PC-3 (cell line): ENCODE results near the gene KISS1R. TPM values are rescaled to one million over a fixed set of nuclear protein-coding genes. Genes with fewer than 3 reads are reported as not detected.

Source experiments
- ATAC-seq: fragments of 200-7000 bp; cut with Tn5 transposase; 2 replicates; pipeline ENCODE4 v1.9.1; 2020; ENCODE audit warnings: mild to moderate bottlenecking, moderate library complexity
- BruUV-seq: library from RNA; stranded (reverse); fragments of 400-500 nt; replicated peaks from 2 replicates; lab custom pipeline; 2021; lab: Mats Ljungman, UMichigan
- CTCF ChIA-PET: fragments of 300-600 bp; sonication (Branson Sonifier 250); formaldehyde crosslinking; loops from one replicate; lab custom pipeline; 2022; ENCODE audit warnings: antibody characterized with exemption; lab: Charles Lee
- POLR2A ChIA-PET: fragments of 300-600 bp; sonication (Branson Sonifier 250); formaldehyde crosslinking; loops from one replicate; lab custom pipeline; 2022; ENCODE audit warnings: antibody characterized with exemption; ENCODE audit not compliant: unreplicated experiment; lab: Charles Lee
- DNase-seq: peaks from one replicate; pipeline ENCODE4 v3.0.0-alpha.2; 2015
- H2AFZ ChIP-seq: fragments of 300-600 bp; sonication (generic); 2 replicates; pipeline ENCODE4 v1.6.0; 2016; ENCODE audit warnings: antibody characterized with exemption, low read length
- H3F3A ChIP-seq: fragments of 300-600 bp; sonication (generic); one replicate; pipeline ENCODE4 v1.6.0; 2017; ENCODE audit warnings: antibody characterized with exemption, low read length, control low read depth, mild to moderate bottlenecking; ENCODE audit not compliant: unreplicated experiment
- H3K27ac ChIP-seq: fragments of 300-600 bp; sonication (generic); 2 replicates; pipeline ENCODE4 v1.5.1; 2016; ENCODE audit warnings: mild to moderate bottlenecking, low read length
- H3K27me3 ChIP-seq: fragments of 300-600 bp; sonication (generic); 2 replicates; pipeline ENCODE4 v1.6.1; 2016; ENCODE audit warnings: low read length, mixed read lengths
- H3K36me3 ChIP-seq: fragments of 300-600 bp; sonication (generic); 2 replicates; pipeline ENCODE4 v1.6.1; 2016; ENCODE audit warnings: low read depth, mixed run types, low read length, mixed read lengths
- H3K4me1 ChIP-seq: fragments of 300-600 bp; sonication (generic); 2 replicates; pipeline ENCODE4 v1.5.1; 2016; ENCODE audit warnings: low read length; ENCODE audit not compliant: insufficient read depth
- H3K4me2 ChIP-seq: fragments of 300-600 bp; sonication (generic); 2 replicates; pipeline ENCODE4 v1.6.0; 2016; ENCODE audit warnings: low read length
- H3K4me3 ChIP-seq: fragments of 300-600 bp; sonication (generic); 2 replicates; pipeline ENCODE4 v1.5.1; 2016; ENCODE audit warnings: mild to moderate bottlenecking, low read length, mixed read lengths
- H3K79me2 ChIP-seq: fragments of 300-600 bp; sonication (generic); 2 replicates; pipeline ENCODE4 v1.6.1; 2017; ENCODE audit warnings: low read length, mixed read lengths
- H3K9ac ChIP-seq: fragments of 300-600 bp; sonication (generic); 2 replicates; pipeline ENCODE4 v1.6.0; 2016; ENCODE audit warnings: mild to moderate bottlenecking, low read length
- H3K9me2 ChIP-seq: fragments of 300-600 bp; sonication (generic); replicated peaks from 2 replicates; pipeline ENCODE4 v1.6.1; 2016; ENCODE audit warnings: mixed run types, low read length, mixed read lengths
- H3K9me3 ChIP-seq: fragments of 300-600 bp; sonication (generic); 2 replicates; pipeline ENCODE4 v1.6.1; 2016; ENCODE audit warnings: low read length, mixed read lengths
- H4K20me1 ChIP-seq: fragments of 300-600 bp; sonication (generic); 2 replicates; pipeline ENCODE4 v1.6.1; 2016; ENCODE audit warnings: low read length, mixed read lengths
- EZH2 ChIP-seq: fragments of 300-600 bp; sonication (generic); IDR thresholded peaks from one replicate; pipeline ENCODE4 v1.6.1; 2017; ENCODE audit warnings: antibody characterized with exemption, mild to moderate bottlenecking, low read length; ENCODE audit not compliant: unreplicated experiment
- EZH2phosphoT487 ChIP-seq: fragments of 300-600 bp; sonication (generic); IDR thresholded peaks from 2 replicates; pipeline ENCODE4 v1.6.1; 2018; ENCODE audit warnings: mild to moderate bottlenecking, antibody characterized with exemption, low read length, borderline replicate concordance
- intact Hi-C: fragments of 100-400 bp; cut with micrococcal nuclease; formaldehyde crosslinking; loops from 2 replicates; pipeline ENCODE4 v1.9.0; 2023
- total RNA-seq: library from RNA; depleted of rRNA; stranded (reverse); fragments of >200 nt; gene quantifications from 2 replicates; pipeline ENCODE4 v1.2.3, GENCODE V29; 2014
- TF ChIP-seq, protein P1 (sequence below): fragments of 300-600 bp; sonication (generic); conservative IDR thresholded peaks from 2 replicates; pipeline ENCODE4 v1.5.1; 2017; ENCODE audit warnings: antibody characterized with exemption, low read depth, mild to moderate bottlenecking, low read length

KISS1R gene
- total RNA-seq, 1 experiment from 2014 or later: 3.9 TPM

GRCh38 chr19:947707-948539 lies 30.8 kb downstream of the KISS1R start:
- H3K4me2 ChIP-seq: no peak overlapping the region
- H3K27ac ChIP-seq: no peak overlapping the region
- no peak overlapping the region for H3K9ac ChIP-seq
- H3K79me2 ChIP-seq: no peaks in the 10 kb centered on the region
- H3K4me1 ChIP-seq: peaks cover 4% of the 10 kb centered on the region
- no peaks in the 10 kb centered on the region for H4K20me1 ChIP-seq
- CTCF ChIA-PET: no interaction called here
- BruUV-seq: no TSS peak
- DNase-seq (no peak), ATAC-seq (no peak)
- TF ChIP-seq EZH2phosphoT487 (no peak), EZH2 (no peak)
- TF ChIP-seq, protein P1, sequence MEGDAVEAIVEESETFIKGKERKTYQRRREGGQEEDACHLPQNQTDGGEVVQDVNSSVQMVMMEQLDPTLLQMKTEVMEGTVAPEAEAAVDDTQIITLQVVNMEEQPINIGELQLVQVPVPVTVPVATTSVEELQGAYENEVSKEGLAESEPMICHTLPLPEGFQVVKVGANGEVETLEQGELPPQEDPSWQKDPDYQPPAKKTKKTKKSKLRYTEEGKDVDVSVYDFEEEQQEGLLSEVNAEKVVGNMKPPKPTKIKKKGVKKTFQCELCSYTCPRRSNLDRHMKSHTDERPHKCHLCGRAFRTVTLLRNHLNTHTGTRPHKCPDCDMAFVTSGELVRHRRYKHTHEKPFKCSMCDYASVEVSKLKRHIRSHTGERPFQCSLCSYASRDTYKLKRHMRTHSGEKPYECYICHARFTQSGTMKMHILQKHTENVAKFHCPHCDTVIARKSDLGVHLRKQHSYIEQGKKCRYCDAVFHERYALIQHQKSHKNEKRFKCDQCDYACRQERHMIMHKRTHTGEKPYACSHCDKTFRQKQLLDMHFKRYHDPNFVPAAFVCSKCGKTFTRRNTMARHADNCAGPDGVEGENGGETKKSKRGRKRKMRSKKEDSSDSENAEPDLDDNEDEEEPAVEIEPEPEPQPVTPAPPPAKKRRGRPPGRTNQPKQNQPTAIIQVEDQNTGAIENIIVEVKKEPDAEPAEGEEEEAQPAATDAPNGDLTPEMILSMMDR: no peak
- no peak overlapping the region for H3K4me3 ChIP-seq
- H3K9me3 ChIP-seq: no peaks in the 10 kb centered on the region
- POLR2A ChIA-PET: no interaction called here
- H3K27me3 ChIP-seq: no peaks in the 10 kb centered on the region
- no peaks in the 10 kb centered on the region for H3F3A ChIP-seq
- intact Hi-C loops: no loop called here
- H2AFZ ChIP-seq: no peak overlapping the region
- H3K36me3 ChIP-seq: no peaks in the 10 kb centered on the region
- H3K9me2 ChIP-seq: no peaks in the 10 kb centered on the region

DNA sequence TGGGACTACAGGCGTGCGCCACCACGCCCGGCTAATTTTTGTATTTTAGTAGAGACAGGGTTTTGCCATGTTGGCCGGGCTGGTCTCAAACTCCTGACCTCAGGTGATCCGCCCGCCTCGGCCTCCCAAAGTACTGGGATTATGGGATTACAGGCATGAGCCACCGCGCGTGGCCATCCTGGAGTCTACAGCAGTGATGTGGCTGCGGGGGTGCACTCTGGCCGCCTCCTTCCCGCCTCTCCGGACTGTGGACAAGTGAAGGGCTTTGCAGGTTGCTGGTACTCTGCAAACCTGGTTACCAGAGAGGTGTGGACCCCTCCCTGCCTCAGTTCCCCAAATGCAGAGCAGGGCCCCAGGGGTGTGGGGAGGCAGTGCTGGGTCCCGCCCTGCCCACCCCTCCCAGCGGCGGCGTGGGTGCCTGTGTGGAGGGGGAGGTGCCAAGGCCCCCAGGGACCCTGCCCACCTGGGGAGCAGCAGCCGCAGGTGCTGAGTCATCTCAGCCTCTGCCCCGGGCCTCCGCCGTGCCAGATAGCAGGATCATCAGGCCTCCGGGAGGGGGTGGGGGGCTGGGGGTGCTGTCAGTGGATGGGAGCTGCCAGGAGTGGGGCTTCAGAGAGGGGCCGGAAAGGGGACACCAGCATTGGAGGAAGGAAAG lies 31.8 kb downstream of the KISS1R start:
- no peaks in the 10 kb centered on the region for H3K9me2 ChIP-seq
- POLR2A ChIA-PET: no interaction called here
- no peak for DNase-seq
- TF ChIP-seq, protein P1: no peak
- no peaks in the 10 kb centered on the region for H3K9me3 ChIP-seq
- no peaks in the 10 kb centered on the region for H3K36me3 ChIP-seq
- H3K4me2 ChIP-seq: no peak overlapping the region
- H4K20me1 ChIP-seq: no peaks in the 10 kb centered on the region
- CTCF ChIA-PET: no interaction called here
- H3K9ac ChIP-seq: no peak overlapping the region
- no peak overlapping the region for H3K4me3 ChIP-seq
- H3F3A ChIP-seq: no peaks in the 10 kb centered on the region
- no peaks in the 10 kb centered on the region for H3K79me2 ChIP-seq
- ATAC-seq: no peak
- no peak overlapping the region for H2AFZ ChIP-seq
- no TSS peak for BruUV-seq
- H3K4me1 ChIP-seq: peaks cover 6% of the 10 kb centered on the region
- H3K27ac ChIP-seq: no peak overlapping the region
- intact Hi-C loops: no loop called here
- H3K27me3 ChIP-seq: no peaks in the 10 kb centered on the region
